ENCODE results near the gene WAC.
"Not testable (repeated sequence)": the region's sequence is repeated elsewhere in the genome, so short reads cannot be mapped to it uniquely, and the experiment has no call there.

Gene WAC

GRCh38 chr10:28569506-28570159 is 36.7 kb downstream of the WAC start:
- no peak for DNase-seq

GRCh38 chr10:28570598-28570997 is 37.7 kb downstream of the WAC start:
- DNase-seq, result no peak

GRCh38 chr10:28571265-28571664 is 38.3 kb downstream of the WAC start:
- DNase-seq, result no peak

GRCh38 chr10:28574214-28574613 is 41.3 kb downstream of the WAC start:
- DNase-seq, result not testable (repeated sequence)

GRCh38 chr10:28575852-28576251 is 42.9 kb downstream of the WAC start:
- no peak for DNase-seq

GRCh38 chr10:28577506-28577905 is 44.6 kb downstream of the WAC start:
- no peak for DNase-seq

- no peak for DNase-seq
Measured at GRCh38 chr10:28578454-28578853, 45.5 kb downstream of the WAC start.

- no peak for DNase-seq
Measured at GRCh38 chr10:28580825-28581224, 47.9 kb downstream of the WAC start.

- DNase-seq, result no peak
Measured at GRCh38 chr10:28581916-28582315, 49.0 kb downstream of the WAC start.

- no peak for DNase-seq
Measured at GRCh38 chr10:28585076-28585475, 52.2 kb downstream of the WAC start.

- no peak for DNase-seq
Measured at GRCh38 chr10:28586176-28586575, 53.3 kb downstream of the WAC start.

GRCh38 chr10:28587270-28587969 is 54.5 kb downstream of the WAC start:
- DNase-seq, result no peak

GRCh38 chr10:28587970-28588290 is 55.0 kb downstream of the WAC start:
- DNase-seq, result no peak

- DNase-seq, result no peak
Measured at GRCh38 chr10:28592953-28593352, 60.0 kb downstream of the WAC start.

GRCh38 chr10:28593811-28594210 is 60.9 kb downstream of the WAC start:
- DNase-seq, result no peak

GRCh38 chr10:28594406-28594805 is 61.5 kb downstream of the WAC start:
- DNase-seq, result no peak

- no peak for DNase-seq
Measured at GRCh38 chr10:28595613-28596012, 62.7 kb downstream of the WAC start.

GRCh38 chr10:28600056-28600455 is 67.1 kb downstream of the WAC start:
- DNase-seq, result no peak

- DNase-seq, result no peak
Measured at GRCh38 chr10:28601012-28601411, 68.1 kb downstream of the WAC start.

GRCh38 chr10:28604567-28605536 is 71.9 kb downstream of the WAC start:
- DNase-seq, result no peak

- DNase-seq, result no peak
Measured at GRCh38 chr10:28606568-28606967, 73.7 kb downstream of the WAC start.

- not testable (repeated sequence) for DNase-seq
Measured at GRCh38 chr10:28609636-28610035, 76.7 kb downstream of the WAC start.

GRCh38 chr10:28612877-28613276 is 80.0 kb downstream of the WAC start:
- no peak for DNase-seq

- DNase-seq, result no peak
Measured at GRCh38 chr10:28616514-28616913, 83.6 kb downstream of the WAC start.

Measured in T-helper 9 cell (primary cell).